ENCODE measurements around the gene TARDBP.
"Not testable (repeated sequence)": the region's sequence is repeated elsewhere in the genome, so short reads cannot be mapped to it uniquely, and the experiment has no call there.

Gene TARDBP

GRCh38 chr1:11054181-11054580 lies 41.7 kb downstream of the TARDBP start:
- Mint-ChIP-seq H3K27me3 (no peaks in the 10 kb centered on the region), H3K27ac (no peak overlapping the region), H3K9me3 (no peaks in the 10 kb centered on the region), H3K4me1 (peaks cover 8% of the 10 kb centered on the region), H3K36me3 (peaks cover 12% of the 10 kb centered on the region), H3K4me3 (no peak overlapping the region)
- CTCF ChIA-PET: no interaction called here
- no peak for DNase-seq

GRCh38 chr1:11054666-11055065 lies 42.2 kb downstream of the TARDBP start:
- peaks cover 13% of the 10 kb centered on the region for H3K36me3 Mint-ChIP-seq
- no peak overlapping the region for H3K4me3 Mint-ChIP-seq
- H3K9me3 Mint-ChIP-seq: no peaks in the 10 kb centered on the region
- DNase-seq: no peak
- H3K27me3 Mint-ChIP-seq: no peaks in the 10 kb centered on the region
- CTCF ChIA-PET: interaction anchor here (0.7 kb wide), 1 partner anchor 142 kb away, joined by 3 read pairs; no protein-coding TSS in a partner anchor
- peaks cover 9% of the 10 kb centered on the region for H3K4me1 Mint-ChIP-seq
- H3K27ac Mint-ChIP-seq: no peak overlapping the region

- peaks cover 13% of the 10 kb centered on the region for H3K36me3 Mint-ChIP-seq
- no peak overlapping the region for H3K27ac Mint-ChIP-seq
- no peak for DNase-seq
- CTCF ChIA-PET: interaction anchor here (0.9 kb wide), 1 partner anchor 10 kb away, joined by 3 read pairs; no protein-coding TSS in a partner anchor
- no peaks in the 10 kb centered on the region for H3K9me3 Mint-ChIP-seq
- no peak overlapping the region for H3K4me3 Mint-ChIP-seq
- peaks cover 14% of the 10 kb centered on the region for H3K4me1 Mint-ChIP-seq
- no peaks in the 10 kb centered on the region for H3K27me3 Mint-ChIP-seq
Measured at GRCh38 chr1:11055676-11056075, 43.2 kb downstream of the TARDBP start.

GRCh38 chr1:11056504-11056903 lies 44.0 kb downstream of the TARDBP start:
- DNase-seq: no peak
- Mint-ChIP-seq H3K4me3 (no peak overlapping the region), H3K9me3 (no peaks in the 10 kb centered on the region), H3K27ac (no peak overlapping the region), H3K36me3 (peaks cover 14% of the 10 kb centered on the region), H3K27me3 (no peaks in the 10 kb centered on the region), H3K4me1 (peaks cover 21% of the 10 kb centered on the region)
- CTCF ChIA-PET: interaction anchor here (0.9 to 2.3 kb wide), 2 partner anchors 11 to 18 kb away, joined by 3 to 12 read pairs; no protein-coding TSS in a partner anchor

GRCh38 chr1:11057477-11057876 lies 45.0 kb downstream of the TARDBP start:
- Mint-ChIP-seq H3K36me3 (peaks cover 14% of the 10 kb centered on the region), H3K27me3 (no peaks in the 10 kb centered on the region), H3K4me3 (no peak overlapping the region), H3K27ac (no peak overlapping the region), H3K9me3 (no peaks in the 10 kb centered on the region), H3K4me1 (peaks cover 28% of the 10 kb centered on the region)
- CTCF ChIA-PET: interaction anchor here (2.3 kb wide), 1 partner anchor 19 kb away, joined by 12 read pairs; no protein-coding TSS in a partner anchor
- DNase-seq: no peak

- peaks cover 16% of the 10 kb centered on the region for H3K36me3 Mint-ChIP-seq
- H3K4me1 Mint-ChIP-seq: peaks cover 33% of the 10 kb centered on the region
- peak overlapping the region; percentile 97 for H3K4me3 Mint-ChIP-seq
- H3K9me3 Mint-ChIP-seq: no peaks in the 10 kb centered on the region
- no peak overlapping the region for H3K27ac Mint-ChIP-seq
- CTCF ChIA-PET: interaction anchor here (2.3 kb wide), 1 partner anchor 20 kb away, joined by 12 read pairs; no protein-coding TSS in a partner anchor
- H3K27me3 Mint-ChIP-seq: no peaks in the 10 kb centered on the region
- DNase-seq: no peak
Measured at GRCh38 chr1:11058026-11058425, 45.6 kb downstream of the TARDBP start.

- Mint-ChIP-seq H3K9me3 (no peaks in the 10 kb centered on the region), H3K4me1 (peaks cover 37% of the 10 kb centered on the region), H3K4me3 (peak overlapping the region; percentile 97), H3K27me3 (no peaks in the 10 kb centered on the region), H3K27ac (peak overlapping the region; percentile 37), H3K36me3 (peaks cover 19% of the 10 kb centered on the region)
- CTCF ChIA-PET: interaction anchor here (0.6 to 2.3 kb wide), 2 partner anchors 21 to 568 kb away, joined by 4 to 12 read pairs; no protein-coding TSS in a partner anchor
- no peak for DNase-seq
Measured at GRCh38 chr1:11058595-11059154, 46.2 kb downstream of the TARDBP start.

- Mint-ChIP-seq H3K36me3 (peaks cover 18% of the 10 kb centered on the region), H3K4me3 (peak overlapping the region; percentile 97)
- CTCF ChIA-PET: no interaction called here
Measured at GRCh38 chr1:11059155-11059967, 46.9 kb downstream of the TARDBP start.

GRCh38 chr1:11059968-11060830 lies 47.7 kb downstream of the TARDBP start, which contains the start of gene SRM:
SRM (minus strand) TSS chr1:11060018; CDS start chr1:11059943, 75 bp downstream.
- DNase-seq: peak; percentile 92
- CTCF ChIA-PET: interaction anchor here (0.6 to 2.8 kb wide), 4 partner anchors 23 to 1358 kb away, joined by 3 to 17 read pairs (median 4); no protein-coding TSS in a partner anchor
- no peaks in the 10 kb centered on the region for H3K9me3 Mint-ChIP-seq
- H3K36me3 Mint-ChIP-seq: peaks cover 21% of the 10 kb centered on the region
- no peaks in the 10 kb centered on the region for H3K27me3 Mint-ChIP-seq
- peak within 1 kb of the TSS; percentile 97 for H3K4me3 Mint-ChIP-seq
- H3K27ac Mint-ChIP-seq: peak within 1 kb of the TSS; percentile 92
- H3K4me1 Mint-ChIP-seq: peaks cover 37% of the 10 kb centered on the region

More at GRCh38 chr1:11059155-11059967, 46.9 kb downstream of the TARDBP start:
- no peak for DNase-seq
- H3K4me1 Mint-ChIP-seq: peaks cover 37% of the 10 kb centered on the region
- H3K27me3 Mint-ChIP-seq: no peaks in the 10 kb centered on the region
- no peaks in the 10 kb centered on the region for H3K9me3 Mint-ChIP-seq
- H3K27ac Mint-ChIP-seq: peak overlapping the region; percentile 92

- DNase-seq: no peak
- Mint-ChIP-seq H3K27ac (peak overlapping the region; percentile 90), H3K27me3 (no peaks in the 10 kb centered on the region), H3K36me3 (peaks cover 34% of the 10 kb centered on the region), H3K4me3 (peak overlapping the region; percentile 94), H3K9me3 (no peaks in the 10 kb centered on the region), H3K4me1 (peaks cover 37% of the 10 kb centered on the region)
- CTCF ChIA-PET: interaction anchor here (1.0 to 2.8 kb wide), 4 partner anchors 24 to 584 kb away, joined by 3 to 17 read pairs (median 4); partner anchors contain the start of gene MTOR
Measured at GRCh38 chr1:11061652-11062365, 49.4 kb downstream of the TARDBP start.

- no peaks in the 10 kb centered on the region for H3K9me3 Mint-ChIP-seq
- H3K27ac Mint-ChIP-seq: peak overlapping the region; percentile 64
- no peak overlapping the region for H3K4me3 Mint-ChIP-seq
- CTCF ChIA-PET: interaction anchor here (2.8 kb wide), 1 partner anchor 26 kb away, joined by 17 read pairs; no protein-coding TSS in a partner anchor
- peaks cover 29% of the 10 kb centered on the region for H3K36me3 Mint-ChIP-seq
- no peak for DNase-seq
- no peaks in the 10 kb centered on the region for H3K27me3 Mint-ChIP-seq
- peaks cover 37% of the 10 kb centered on the region for H3K4me1 Mint-ChIP-seq
Measured at GRCh38 chr1:11062965-11063401, 50.5 kb downstream of the TARDBP start.

GRCh38 chr1:11063937-11064537 lies 51.6 kb downstream of the TARDBP start:
- not testable (repeated sequence) for H3K27me3 Mint-ChIP-seq, H3K27ac Mint-ChIP-seq, H3K4me3 Mint-ChIP-seq, DNase-seq, H3K9me3 Mint-ChIP-seq
- CTCF ChIA-PET: interaction anchor here (0.7 to 1.8 kb wide), 2 partner anchors 25 to 134 kb away, joined by 3 to 6 read pairs; no protein-coding TSS in a partner anchor
- Mint-ChIP-seq H3K4me1 (peaks cover 31% of the 10 kb centered on the region), H3K36me3 (peaks cover 36% of the 10 kb centered on the region)

- H3K9me3 Mint-ChIP-seq: no peaks in the 10 kb centered on the region
- H3K36me3 Mint-ChIP-seq: peaks cover 41% of the 10 kb centered on the region
- H3K27ac Mint-ChIP-seq: no peak overlapping the region
- H3K27me3 Mint-ChIP-seq: no peaks in the 10 kb centered on the region
- CTCF ChIA-PET: interaction anchor here (1.8 kb wide), 1 partner anchor 26 kb away, joined by 6 read pairs; no protein-coding TSS in a partner anchor
- peaks cover 31% of the 10 kb centered on the region for H3K4me1 Mint-ChIP-seq
- no peak overlapping the region for H3K4me3 Mint-ChIP-seq
- no peak for DNase-seq
Measured at GRCh38 chr1:11064942-11065341, 52.5 kb downstream of the TARDBP start.
